ENCODE data around the gene KIF1A. TPM values are rescaled to one million over a fixed set of nuclear protein-coding genes. Genes with fewer than 3 reads are reported as not detected.

The KIF1A gene
- total RNA-seq, 4 donors from 2014 or later: 2.9 to 15.9 (median 3.2) TPM

DNA sequence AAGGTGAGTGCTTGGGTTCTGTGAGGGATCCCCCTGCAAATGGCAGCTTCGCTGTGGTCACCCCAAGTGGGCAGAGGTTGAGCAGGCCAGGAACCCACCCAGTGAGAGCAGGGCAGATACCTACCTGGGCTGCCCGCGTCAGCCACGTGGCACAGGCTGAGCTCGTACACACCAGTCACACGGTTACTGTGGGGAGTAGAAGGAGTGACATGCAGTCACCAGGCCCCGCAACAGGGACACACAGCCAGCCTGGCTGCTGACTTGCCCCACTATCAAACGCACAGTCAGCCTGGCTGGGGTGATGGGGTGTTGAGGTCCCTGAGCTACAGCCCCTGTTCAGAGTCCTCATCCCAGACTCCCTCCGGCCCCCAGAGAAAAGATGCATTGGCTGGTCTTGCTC is 96.2 kb downstream of the KIF1A start:
- TF ChIP-seq, protein P1, sequence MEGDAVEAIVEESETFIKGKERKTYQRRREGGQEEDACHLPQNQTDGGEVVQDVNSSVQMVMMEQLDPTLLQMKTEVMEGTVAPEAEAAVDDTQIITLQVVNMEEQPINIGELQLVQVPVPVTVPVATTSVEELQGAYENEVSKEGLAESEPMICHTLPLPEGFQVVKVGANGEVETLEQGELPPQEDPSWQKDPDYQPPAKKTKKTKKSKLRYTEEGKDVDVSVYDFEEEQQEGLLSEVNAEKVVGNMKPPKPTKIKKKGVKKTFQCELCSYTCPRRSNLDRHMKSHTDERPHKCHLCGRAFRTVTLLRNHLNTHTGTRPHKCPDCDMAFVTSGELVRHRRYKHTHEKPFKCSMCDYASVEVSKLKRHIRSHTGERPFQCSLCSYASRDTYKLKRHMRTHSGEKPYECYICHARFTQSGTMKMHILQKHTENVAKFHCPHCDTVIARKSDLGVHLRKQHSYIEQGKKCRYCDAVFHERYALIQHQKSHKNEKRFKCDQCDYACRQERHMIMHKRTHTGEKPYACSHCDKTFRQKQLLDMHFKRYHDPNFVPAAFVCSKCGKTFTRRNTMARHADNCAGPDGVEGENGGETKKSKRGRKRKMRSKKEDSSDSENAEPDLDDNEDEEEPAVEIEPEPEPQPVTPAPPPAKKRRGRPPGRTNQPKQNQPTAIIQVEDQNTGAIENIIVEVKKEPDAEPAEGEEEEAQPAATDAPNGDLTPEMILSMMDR (IDR thresholded peaks at IDR 0.05): no peak
- TF ChIP-seq POLR2AphosphoS5 (IDR thresholded peaks at IDR 0.05): no peak
- no peak for TF ChIP-seq EP300 (IDR thresholded peaks at IDR 0.05)
- TF ChIP-seq POLR2A (IDR thresholded peaks at IDR 0.05): no peak
- DNase-seq (ENCODE audit: low spot score in 2 of 2): no peak
- peaks cover 11% of the 10 kb centered on the region for H3K27me3 ChIP-seq
- no peaks in the 10 kb centered on the region for H3K9me3 ChIP-seq
- WGBS: no CpG with 5 or more reads among the region's 9 CpGs
- H3K4me1 ChIP-seq: no peaks in the 10 kb centered on the region
- no peak overlapping the region for H3K4me3 ChIP-seq
- H3K27ac ChIP-seq: no peak overlapping the region
- H3K36me3 ChIP-seq: no peaks in the 10 kb centered on the region

DNA sequence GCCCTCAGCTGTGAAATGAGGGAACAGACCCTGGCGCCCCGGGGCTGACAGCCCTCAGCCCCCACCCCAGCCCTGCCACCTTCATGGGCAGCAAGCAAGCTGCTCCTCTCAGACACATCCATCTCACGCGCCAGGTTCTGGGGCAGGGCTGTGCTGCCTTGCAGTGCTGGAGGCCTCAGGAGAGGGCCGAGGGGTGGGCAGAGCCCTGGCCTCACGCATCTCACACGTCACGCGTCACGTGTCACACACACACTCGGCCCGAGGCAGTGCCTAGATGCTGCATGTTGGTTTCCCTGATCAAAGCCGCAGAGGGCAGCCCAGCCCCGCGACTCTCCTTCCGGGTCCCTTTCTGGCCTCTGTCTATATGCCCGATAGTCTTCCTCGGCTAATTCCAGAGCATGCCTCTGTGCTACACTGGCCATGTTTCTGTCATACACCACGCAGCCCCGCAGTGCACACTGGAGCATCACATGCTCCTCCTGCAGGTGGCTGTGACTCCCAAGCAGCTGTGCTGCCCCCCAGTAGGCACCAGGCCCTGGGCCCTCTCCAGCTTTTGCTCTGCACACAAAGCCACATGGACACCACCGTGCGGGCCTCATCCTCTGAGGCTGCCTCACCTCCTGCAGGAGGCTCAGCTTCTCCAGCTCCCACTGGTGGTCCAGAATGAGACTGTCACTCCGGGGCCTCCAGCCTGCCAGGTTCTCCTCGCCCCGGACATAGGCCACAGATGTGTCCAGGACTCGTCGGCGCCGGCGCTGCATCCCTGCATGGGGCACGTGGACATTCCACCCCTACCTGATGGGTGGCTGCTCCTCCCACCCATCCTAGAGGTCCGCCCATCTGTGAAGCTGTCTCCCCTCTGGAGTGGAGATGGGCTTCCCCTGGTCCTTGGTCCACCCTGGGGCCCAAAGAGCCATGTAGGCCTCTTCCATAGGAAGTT is 97.0 kb downstream of the KIF1A start:
- H3K4me3 ChIP-seq: no peak overlapping the region
- no peak for DNase-seq (ENCODE audit: low spot score in 2 of 2)
- no peak overlapping the region for H3K27ac ChIP-seq
- H3K36me3 ChIP-seq: no peaks in the 10 kb centered on the region
- WGBS: 85% methylated on average over 9 of the region's 32 CpGs
- H3K9me3 ChIP-seq: no peaks in the 10 kb centered on the region
- TF ChIP-seq POLR2A (IDR thresholded peaks at IDR 0.05) (no peak), POLR2AphosphoS5 (IDR thresholded peaks at IDR 0.05) (no peak), EP300 (IDR thresholded peaks at IDR 0.05) (no peak)
- TF ChIP-seq, protein P1 (IDR thresholded peaks at IDR 0.05): no peak
- peaks cover 12% of the 10 kb centered on the region for H3K27me3 ChIP-seq
- H3K4me1 ChIP-seq: no peaks in the 10 kb centered on the region

DNA sequence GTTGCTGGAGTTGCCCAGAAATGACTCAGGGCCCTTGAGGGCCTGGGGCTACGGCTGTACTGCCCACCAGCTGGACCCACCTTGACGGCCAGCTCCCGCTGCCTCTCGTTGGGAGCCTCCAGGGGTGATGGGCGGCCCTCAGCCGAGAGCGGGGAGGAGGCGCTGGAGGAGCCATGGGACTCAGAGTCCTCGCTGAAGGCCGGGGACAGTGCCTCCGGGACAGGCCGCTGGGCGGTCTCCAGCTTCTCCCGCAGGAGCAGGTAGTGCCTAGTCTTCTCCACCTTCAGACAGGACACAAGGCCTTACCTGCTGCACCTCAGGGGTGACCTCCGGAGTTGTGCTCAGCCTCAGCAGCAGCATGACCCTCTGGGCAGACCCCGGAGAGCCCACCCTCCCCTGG is 97.6 kb downstream of the KIF1A start:
- Histone ChIP-seq H3K4me1 (no peaks in the 10 kb centered on the region), H3K9me3 (no peaks in the 10 kb centered on the region), H3K4me3 (no peak overlapping the region), H3K27ac (no peak overlapping the region), H3K36me3 (no peaks in the 10 kb centered on the region), H3K27me3 (peaks cover 19% of the 10 kb centered on the region)
- 70% methylated on average over 2 of the region's 16 CpGs for WGBS
- DNase-seq (ENCODE audit: low spot score in 2 of 2): no peak
- no peak for TF ChIP-seq POLR2AphosphoS5 (IDR thresholded peaks at IDR 0.05)
- TF ChIP-seq, protein P1 (IDR thresholded peaks at IDR 0.05): no peak
- TF ChIP-seq POLR2A (IDR thresholded peaks at IDR 0.05): no peak
- TF ChIP-seq EP300 (IDR thresholded peaks at IDR 0.05): no peak

DNA sequence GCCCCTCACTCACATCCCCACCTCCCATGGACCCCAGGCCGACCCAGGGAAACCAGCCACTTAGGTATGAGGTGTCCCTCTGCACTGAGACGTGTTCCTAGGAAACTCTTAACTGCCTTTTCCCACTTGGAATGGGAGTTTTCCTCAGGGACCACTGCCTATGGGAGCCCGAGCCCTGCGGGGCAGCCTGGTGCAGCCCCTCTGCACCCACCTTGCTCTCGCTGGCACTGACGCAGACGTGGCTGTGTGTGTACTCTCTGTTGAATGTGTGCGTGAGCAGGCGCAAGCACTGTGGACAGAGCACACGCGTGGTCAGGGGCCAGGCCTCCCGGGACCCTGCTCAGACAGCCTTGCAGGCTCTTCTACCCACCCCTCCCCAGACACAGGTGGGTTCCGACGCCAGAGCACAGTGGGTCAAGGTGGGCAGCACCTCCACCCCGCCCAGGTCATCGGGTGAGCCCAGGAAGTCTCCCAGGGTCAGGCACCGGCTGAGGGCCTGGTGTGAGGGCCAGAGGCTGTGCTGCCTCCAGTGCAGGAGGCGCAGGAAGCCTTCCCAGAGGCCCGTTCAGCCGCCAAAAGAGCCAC is 98.3 kb downstream of the KIF1A start:
- TF ChIP-seq EP300 (IDR thresholded peaks at IDR 0.05) (no peak), POLR2AphosphoS5 (IDR thresholded peaks at IDR 0.05) (no peak), POLR2A (IDR thresholded peaks at IDR 0.05) (no peak)
- TF ChIP-seq, protein P1 (IDR thresholded peaks at IDR 0.05): no peak

More for the DNA sequence above, 98.3 kb downstream of the KIF1A start:
- 90% methylated on average over 5 of the region's 20 CpGs for WGBS
- Histone ChIP-seq H3K4me1 (no peaks in the 10 kb centered on the region), H3K4me3 (no peak overlapping the region), H3K9me3 (no peaks in the 10 kb centered on the region), H3K27ac (no peak overlapping the region), H3K36me3 (no peaks in the 10 kb centered on the region), H3K27me3 (peaks cover 24% of the 10 kb centered on the region)
- DNase-seq (ENCODE audit: low spot score in 2 of 2): no peak

Measured in suprapubic skin (tissue), 4 donors.